RPMI7951 (cell line): ENCODE results near the gene DCAF12. TPM values are rescaled to one million over a fixed set of nuclear protein-coding genes. Genes with fewer than 3 reads are reported as not detected.
"Not testable (repeated sequence)": the region's sequence is repeated elsewhere in the genome, so short reads cannot be mapped to it uniquely, and the experiment has no call there.

ENCODE experiments used
- DNase-seq: peaks from one replicate; pipeline ENCODE4 v3.0.0-alpha.2; 2012; ENCODE audit warnings: low read depth
- total RNA-seq: library from RNA; depleted of rRNA; stranded (reverse); fragments of >200 nt; shearing (Covaris generic); gene quantifications from 2 replicates; pipeline ENCODE4 v1.2.3, GENCODE V29; 2014; rRNA removed

DCAF12 gene
- total RNA-seq, 1 experiment from 2014 or later = 21.5 TPM

GRCh38 chr9:34069831-34070230, 56.7 kb downstream of the DCAF12 start:
- DNase-seq = no peak

- DNase-seq = no peak
Observed at GRCh38 chr9:34065541-34065940, 61.0 kb downstream of the DCAF12 start.

- no peak for DNase-seq
Observed at GRCh38 chr9:34059954-34060353, 66.5 kb downstream of the DCAF12 start.

GRCh38 chr9:34059281-34059680, 67.2 kb downstream of the DCAF12 start:
- DNase-seq = no peak

- DNase-seq = no peak
Observed at GRCh38 chr9:34049630-34050384, 76.7 kb downstream of the DCAF12 start.

GRCh38 chr9:34048727-34049629, 77.5 kb downstream of the DCAF12 start, which contains the start of gene UBAP2:
Gene UBAP2, minus strand, starts transcription at chr9:34048887. Its CDS starts 31,739 bp downstream, at chr9:34017148.
- peak; percentile 95 for DNase-seq

- peak; percentile 27 for DNase-seq
Observed at GRCh38 chr9:34047864-34048726, 78.4 kb downstream of the DCAF12 start.

- DNase-seq = peak; percentile 17
Observed at GRCh38 chr9:34046784-34047379, 79.6 kb downstream of the DCAF12 start.

- DNase-seq = no peak
Observed at GRCh38 chr9:34045903-34046302, 80.6 kb downstream of the DCAF12 start.

GRCh38 chr9:34042074-34042473, 84.4 kb downstream of the DCAF12 start:
- not testable (repeated sequence) for DNase-seq

GRCh38 chr9:34038851-34039250, 87.6 kb downstream of the DCAF12 start:
- DNase-seq = not testable (repeated sequence)

- DNase-seq = no peak
Observed at GRCh38 chr9:34037626-34038025, 88.9 kb downstream of the DCAF12 start.

GRCh38 chr9:34036625-34037024, 89.9 kb downstream of the DCAF12 start:
- DNase-seq = no peak

Other genes with a start within 250 kb of the DCAF12 start
- gene UBAP2, start 77.8 kb downstream of the DCAF12 start, total RNA-seq = 10.7 and 12.3 TPM in 2 replicates
- gene UBAP1, start 52.3 kb upstream of the DCAF12 start, total RNA-seq = 23.0 and 24.0 TPM in 2 replicates
- gene KIF24, start 202.6 kb upstream of the DCAF12 start, total RNA-seq = 6.9 and 7.1 TPM in 2 replicates
- 40.6 and 47.3 TPM in 2 replicates for gene NUDT2, start 202.9 kb upstream of the DCAF12 start, total RNA-seq